Neural progenitor cell (in vitro differentiated cells): Measurements from ENCODE around the gene ATP5MG. TPM values are rescaled to one million over a fixed set of nuclear protein-coding genes. Genes with fewer than 3 reads are reported as not detected.
"Not testable (repeated sequence)": the region's sequence is repeated elsewhere in the genome, so short reads cannot be mapped to it uniquely, and the experiment has no call there.

Experiments
- DNase-seq: peaks from one replicate; pipeline ENCODE4 v3.0.0-alpha.2; 2016; ENCODE audit warnings: low spot score
- H2AFZ ChIP-seq: fragments of 200-600 bp; sonication (generic); replicated peaks from 2 replicates; pipeline ENCODE4 v1.6.1; 2016; ENCODE audit warnings: antibody characterized with exemption
- H3F3A ChIP-seq: fragments of 200-600 bp; sonication (generic); 2 replicates; pipeline ENCODE4 v1.6.1; 2016; ENCODE audit warnings: antibody characterized with exemption, low read depth
- H3K27ac ChIP-seq: fragments of 200-600 bp; sonication (generic); 2 replicates; pipeline ENCODE4 v1.5.1; 2016; ENCODE audit warnings: mild to moderate bottlenecking
- H3K27me3 ChIP-seq: fragments of 200-600 bp; sonication (generic); 2 replicates; pipeline ENCODE4 v1.6.1; 2016; ENCODE audit warnings: mild to moderate bottlenecking, moderate library complexity
- H3K36me3 ChIP-seq: fragments of 200-600 bp; sonication (generic); 2 replicates; pipeline ENCODE4 v1.5.1; 2016
- H3K4me1 ChIP-seq: fragments of 200-600 bp; sonication (generic); 2 replicates; pipeline ENCODE4 v1.6.1; 2016; ENCODE audit warnings: mixed run types
- H3K4me2 ChIP-seq: fragments of 200-600 bp; sonication (generic); 2 replicates; pipeline ENCODE4 v1.6.1; 2016
- H3K4me3 ChIP-seq: fragments of 200-600 bp; sonication (generic); 2 replicates; pipeline ENCODE4 v1.5.1; 2016
- H3K79me2 ChIP-seq: fragments of 200-600 bp; sonication (generic); 2 replicates; pipeline ENCODE4 v1.6.1; 2016; ENCODE audit warnings: low read depth
- H3K9ac ChIP-seq: fragments of 200-600 bp; sonication (generic); 2 replicates; pipeline ENCODE4 v1.6.1; 2016
- H3K9me3 ChIP-seq: fragments of 200-600 bp; sonication (generic); 2 replicates; pipeline ENCODE4 v1.5.1; 2016; ENCODE audit warnings: low read depth
- H4K20me1 ChIP-seq: fragments of 200-600 bp; sonication (generic); 2 replicates; pipeline ENCODE4 v1.6.1; 2016; ENCODE audit warnings: low read depth
- H3K27ac Mint-ChIP-seq: 3 replicates; pipeline ENCODE4 v1.8.0; 2021; ENCODE audit warnings: mixed read lengths
- H3K27me3 Mint-ChIP-seq: 2 replicates; pipeline ENCODE4 v1.8.0; 2022; ENCODE audit warnings: low read depth, mild to moderate bottlenecking, inconsistent platforms, moderate library complexity, mixed read lengths; ENCODE audit not compliant: insufficient read depth
- H3K36me3 Mint-ChIP-seq: 3 replicates; pipeline ENCODE4 v1.8.0; 2021; ENCODE audit warnings: mixed read lengths
- H3K4me1 Mint-ChIP-seq: 3 replicates; pipeline ENCODE4 v1.8.0; 2021; ENCODE audit warnings: mixed read lengths
- H3K4me3 Mint-ChIP-seq: 3 replicates; pipeline ENCODE4 v1.8.0; 2021; ENCODE audit warnings: mild to moderate bottlenecking, moderate library complexity, mixed read lengths
- H3K9me3 Mint-ChIP-seq: 3 replicates; pipeline ENCODE4 v1.8.0; 2020; ENCODE audit warnings: mixed read lengths
- CTCF ChIP-seq: fragments of 200-600 bp; sonication (generic); IDR thresholded peaks from 2 replicates; pipeline ENCODE4 v1.5.1; 2017; ENCODE audit warnings: antibody characterized with exemption, mild to moderate bottlenecking
- EZH2 ChIP-seq: fragments of 200-600 bp; sonication (generic); IDR thresholded peaks from 2 replicates; pipeline ENCODE4 v1.6.1; 2017; ENCODE audit warnings: antibody characterized with exemption, mild to moderate bottlenecking, moderate library complexity
- EZH2phosphoT487 ChIP-seq: fragments of 200-600 bp; sonication (generic); IDR thresholded peaks from 2 replicates; pipeline ENCODE4 v1.6.1; 2017; ENCODE audit warnings: antibody characterized with exemption
- total RNA-seq: library from RNA; depleted of rRNA; stranded (reverse); fragments of >200 nt; gene quantifications from 2 replicates; pipeline ENCODE4 v1.2.3, GENCODE V29; 2015; ENCODE audit warnings: low replicate concordance

The ATP5MG gene
- total RNA-seq, 1 donor from 2014 or later, result 113 TPM

- no peaks in the 10 kb centered on the region for H3K27me3 ChIP-seq
- peaks cover 4% of the 10 kb centered on the region for H3K79me2 ChIP-seq
- H3K9me3 ChIP-seq, result no peaks in the 10 kb centered on the region
- H4K20me1 ChIP-seq, result no peaks in the 10 kb centered on the region
- DNase-seq, result no peak
- no peak overlapping the region for H3K27ac ChIP-seq
- no peak overlapping the region for H2AFZ ChIP-seq
- no peaks in the 10 kb centered on the region for H3K36me3 ChIP-seq
- H3F3A ChIP-seq, result peaks cover 8% of the 10 kb centered on the region
- TF ChIP-seq CTCF (no peak), EZH2 (no peak), EZH2phosphoT487 (no peak)
- Mint-ChIP-seq H3K9me3 (no peaks in the 10 kb centered on the region), H3K4me3 (no peak overlapping the region), H3K27me3 (peaks cover 2% of the 10 kb centered on the region), H3K4me1 (no peaks in the 10 kb centered on the region), H3K27ac (no peak overlapping the region), H3K36me3 (peaks cover 2% of the 10 kb centered on the region)
- H3K4me2 ChIP-seq, result no peak overlapping the region
- no peaks in the 10 kb centered on the region for H3K4me1 ChIP-seq
- H3K9ac ChIP-seq, result no peak overlapping the region
- H3K4me3 ChIP-seq, result no peak overlapping the region
Measured at GRCh38 chr11:118412921-118413320, 11.5 kb downstream of the ATP5MG start.

- Histone ChIP-seq H3K36me3 (no peaks in the 10 kb centered on the region), H2AFZ (no peak overlapping the region), H3K27ac (peak overlapping the region; percentile 22), H3K4me2 (no peak overlapping the region), H3K9me3 (no peaks in the 10 kb centered on the region), H3K9ac (no peak overlapping the region), H3K4me3 (no peak overlapping the region), H3K4me1 (no peaks in the 10 kb centered on the region), H3F3A (peaks cover 8% of the 10 kb centered on the region), H4K20me1 (no peaks in the 10 kb centered on the region), H3K27me3 (no peaks in the 10 kb centered on the region), H3K79me2 (no peaks in the 10 kb centered on the region)
- Mint-ChIP-seq H3K4me1 (no peaks in the 10 kb centered on the region), H3K9me3 (no peaks in the 10 kb centered on the region), H3K36me3 (no peaks in the 10 kb centered on the region), H3K4me3 (no peak overlapping the region), H3K27me3 (peaks cover 2% of the 10 kb centered on the region), H3K27ac (no peak overlapping the region)
- no peak for DNase-seq
- no peak for TF ChIP-seq EZH2phosphoT487
- TF ChIP-seq CTCF, result no peak
- TF ChIP-seq EZH2, result no peak
Measured at GRCh38 chr11:118415062-118415738, 13.8 kb downstream of the ATP5MG start.

- H3K36me3 Mint-ChIP-seq, result no peaks in the 10 kb centered on the region
- Histone ChIP-seq H3K9me3 (no peaks in the 10 kb centered on the region), H3K27ac (peak overlapping the region; percentile 22), H3K27me3 (no peaks in the 10 kb centered on the region), H3K36me3 (no peaks in the 10 kb centered on the region), H3K4me2 (no peak overlapping the region), H4K20me1 (no peaks in the 10 kb centered on the region), H3K4me3 (no peak overlapping the region), H3F3A (peaks cover 8% of the 10 kb centered on the region), H3K9ac (no peak overlapping the region), H2AFZ (no peak overlapping the region), H3K4me1 (no peaks in the 10 kb centered on the region), H3K79me2 (no peaks in the 10 kb centered on the region)
- H3K4me3 Mint-ChIP-seq, result no peak overlapping the region
- TF ChIP-seq EZH2, result no peak
- no peak for TF ChIP-seq EZH2phosphoT487
- no peak for TF ChIP-seq CTCF
- no peaks in the 10 kb centered on the region for H3K4me1 Mint-ChIP-seq
- H3K27ac Mint-ChIP-seq, result no peak overlapping the region
- no peaks in the 10 kb centered on the region for H3K9me3 Mint-ChIP-seq
- peak; percentile 29 for DNase-seq
- no peaks in the 10 kb centered on the region for H3K27me3 Mint-ChIP-seq
Measured at GRCh38 chr11:118415739-118416068, 14.3 kb downstream of the ATP5MG start.

GRCh38 chr11:118416900-118417299 lies 15.5 kb downstream of the ATP5MG start:
- not testable (repeated sequence) for H3K27me3 ChIP-seq, H4K20me1 ChIP-seq, H2AFZ ChIP-seq, H3K4me1 Mint-ChIP-seq, H3K36me3 Mint-ChIP-seq, H3K4me1 ChIP-seq, H3K9me3 Mint-ChIP-seq, H3K27ac Mint-ChIP-seq, H3K9me3 ChIP-seq, H3K4me2 ChIP-seq, H3K4me3 Mint-ChIP-seq, H3K27ac ChIP-seq, DNase-seq, H3K9ac ChIP-seq, H3K36me3 ChIP-seq, H3K27me3 Mint-ChIP-seq, H3F3A ChIP-seq, H3K4me3 ChIP-seq, H3K79me2 ChIP-seq
